Activated naive CD8-positive, alpha-beta T cell (primary cell): ENCODE measurements around the gene OXGR1.
A peak's percentile ranks its signal among the peaks of the same experiment; 100 is the strongest.

Experiments
- H3K27ac Mint-ChIP-seq: one replicate; pipeline ENCODE4 v1.8.0; 2021; ENCODE audit warnings: mixed read lengths
- H3K27me3 Mint-ChIP-seq: one replicate; pipeline ENCODE4 v1.8.0; 2021; ENCODE audit warnings: mixed read lengths
- H3K36me3 Mint-ChIP-seq: one replicate; pipeline ENCODE4 v1.8.0; 2021; ENCODE audit warnings: mixed read lengths
- H3K4me1 Mint-ChIP-seq: one replicate; pipeline ENCODE4 v1.8.0; 2021; ENCODE audit warnings: low read depth, mixed read lengths
- H3K4me3 Mint-ChIP-seq: one replicate; pipeline ENCODE4 v1.8.0; 2021; ENCODE audit warnings: mild to moderate bottlenecking, mixed read lengths
- H3K9me3 Mint-ChIP-seq: one replicate; pipeline ENCODE4 v1.8.0; 2021; ENCODE audit warnings: low read depth, mixed read lengths

OXGR1 gene

DNA sequence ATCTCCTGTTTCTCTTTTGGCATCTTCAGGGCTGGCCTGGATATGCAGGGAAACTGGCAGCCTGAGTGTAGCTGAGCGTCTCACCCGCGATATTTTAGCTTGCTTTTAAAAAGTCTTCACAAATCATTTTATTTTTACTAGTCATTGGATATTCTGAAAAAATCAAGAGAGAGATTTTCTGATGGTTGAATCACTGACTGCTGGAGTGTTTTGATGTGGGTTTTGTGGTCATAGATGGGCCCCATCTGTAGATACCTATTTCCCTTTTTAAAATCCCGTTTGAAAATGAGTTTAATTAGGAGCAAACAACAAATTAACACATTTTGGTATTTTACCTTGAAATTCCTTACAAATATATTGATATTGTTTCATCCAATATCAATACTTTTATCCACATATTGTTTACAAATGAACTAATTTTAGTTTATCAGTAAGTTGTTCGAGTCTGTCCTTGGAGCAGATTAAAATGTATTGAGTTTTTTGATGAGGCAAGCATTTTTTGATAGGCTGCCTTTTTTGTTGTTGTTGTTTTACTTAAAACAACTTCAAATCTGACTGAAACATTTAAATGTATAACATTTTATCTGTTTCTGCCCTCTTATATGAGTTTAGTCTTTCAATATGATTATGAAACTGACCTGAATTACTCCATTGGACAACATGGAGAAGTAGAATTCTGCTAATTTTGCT lies 21.5 kb upstream of the OXGR1 start:
- Mint-ChIP-seq H3K36me3 (no peaks in the 10 kb centered on the region), H3K9me3 (no peaks in the 10 kb centered on the region), H3K4me3 (peak overlapping the region; percentile 5), H3K27ac (no peak overlapping the region), H3K27me3 (peaks cover 33% of the 10 kb centered on the region), H3K4me1 (peaks cover 10% of the 10 kb centered on the region)

- no peak overlapping the region for H3K27ac Mint-ChIP-seq
- H3K4me3 Mint-ChIP-seq = no peak overlapping the region
- peaks cover 32% of the 10 kb centered on the region for H3K27me3 Mint-ChIP-seq
- no peaks in the 10 kb centered on the region for H3K36me3 Mint-ChIP-seq
- peaks cover 10% of the 10 kb centered on the region for H3K4me1 Mint-ChIP-seq
- no peaks in the 10 kb centered on the region for H3K9me3 Mint-ChIP-seq
These were observed 18.2 kb upstream of the OXGR1 start for GRCh38 chr13:97012251-97013048.

- Mint-ChIP-seq H3K4me1 (peaks cover 10% of the 10 kb centered on the region), H3K27me3 (peaks cover 32% of the 10 kb centered on the region), H3K9me3 (no peaks in the 10 kb centered on the region), H3K36me3 (no peaks in the 10 kb centered on the region), H3K27ac (no peak overlapping the region), H3K4me3 (no peak overlapping the region)
These were observed 17.3 kb upstream of the OXGR1 start for GRCh38 chr13:97011446-97012131.

DNA sequence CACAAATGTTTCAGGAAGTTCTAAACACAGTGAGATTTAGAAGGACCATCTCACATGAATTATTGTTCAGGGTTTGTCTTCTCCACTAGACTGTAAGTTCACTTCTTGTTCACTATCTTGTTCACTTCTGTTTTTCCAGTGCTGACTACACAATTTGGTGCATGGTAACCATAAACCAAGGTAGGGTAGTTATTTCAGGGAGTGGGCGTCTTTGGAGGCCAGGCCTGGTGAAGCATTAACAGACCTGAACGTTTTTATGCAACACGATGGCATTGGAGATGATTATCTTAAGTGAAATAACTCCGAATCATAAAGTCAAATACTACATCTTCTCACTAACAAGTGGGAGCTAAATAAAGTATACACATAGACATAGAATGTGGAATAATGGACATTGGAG lies 14.4 kb upstream of the OXGR1 start:
- Mint-ChIP-seq H3K9me3 (no peaks in the 10 kb centered on the region), H3K4me1 (no peaks in the 10 kb centered on the region), H3K27me3 (peaks cover 30% of the 10 kb centered on the region), H3K36me3 (no peaks in the 10 kb centered on the region), H3K27ac (no peak overlapping the region), H3K4me3 (no peak overlapping the region)

DNA sequence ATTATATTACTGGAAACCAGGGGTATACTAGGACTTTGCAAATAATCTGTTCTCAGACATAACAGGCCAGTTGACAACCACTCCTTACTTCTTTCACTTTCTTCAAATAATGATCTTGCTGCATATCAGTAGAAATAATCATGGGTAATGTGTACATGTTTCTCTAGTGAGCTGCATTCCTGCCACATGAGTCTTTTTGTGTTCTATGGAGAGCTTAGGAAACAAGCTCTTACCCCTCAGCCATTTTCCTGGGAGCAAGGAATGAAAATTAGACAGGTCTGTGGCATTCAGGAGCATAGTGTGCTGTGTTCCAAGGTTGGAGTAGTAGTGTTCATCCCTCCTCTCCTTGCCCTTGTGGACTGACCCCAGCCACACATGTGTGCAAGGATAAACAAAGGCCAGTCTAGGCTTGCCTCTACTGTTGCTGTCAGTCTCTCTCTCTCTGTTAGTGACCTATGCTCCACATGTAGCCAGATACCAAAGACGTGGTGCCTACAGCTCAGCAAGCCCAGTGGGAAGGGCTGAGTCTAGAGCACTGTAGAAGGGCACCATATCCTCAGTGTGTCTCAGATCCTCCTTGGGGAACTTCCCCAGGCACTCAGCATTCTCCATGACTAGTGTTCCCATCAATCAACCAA lies 11.5 kb upstream of the OXGR1 start:
- H3K4me3 Mint-ChIP-seq = no peak overlapping the region
- peaks cover 2% of the 10 kb centered on the region for H3K4me1 Mint-ChIP-seq
- H3K9me3 Mint-ChIP-seq = no peaks in the 10 kb centered on the region
- no peaks in the 10 kb centered on the region for H3K36me3 Mint-ChIP-seq
- H3K27me3 Mint-ChIP-seq = peaks cover 26% of the 10 kb centered on the region
- no peak overlapping the region for H3K27ac Mint-ChIP-seq

DNA sequence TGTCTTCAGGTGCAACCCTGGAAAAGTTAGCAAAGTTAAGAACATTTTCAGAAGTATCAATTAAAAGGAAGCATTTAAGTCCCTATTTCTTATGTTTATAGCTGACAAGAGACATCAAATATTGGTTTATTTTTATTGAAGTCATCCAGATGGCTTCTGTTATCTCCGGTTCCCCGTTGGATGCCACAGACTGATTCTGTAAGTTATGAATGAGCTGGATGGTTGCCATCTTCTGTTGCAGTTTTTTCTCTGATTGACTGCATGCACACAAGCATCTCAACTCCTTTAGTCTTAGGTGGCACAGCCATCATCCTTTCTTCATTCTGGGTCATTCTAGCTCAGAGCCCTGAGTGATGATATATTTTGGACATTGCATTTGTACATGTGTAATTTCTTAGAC lies 10.6 kb upstream of the OXGR1 start:
- Mint-ChIP-seq H3K4me3 (no peak overlapping the region), H3K4me1 (peaks cover 2% of the 10 kb centered on the region), H3K27me3 (peaks cover 30% of the 10 kb centered on the region), H3K27ac (no peak overlapping the region), H3K9me3 (no peaks in the 10 kb centered on the region), H3K36me3 (no peaks in the 10 kb centered on the region)

- Mint-ChIP-seq H3K9me3 (no peaks in the 10 kb centered on the region), H3K27me3 (peaks cover 35% of the 10 kb centered on the region), H3K36me3 (no peaks in the 10 kb centered on the region), H3K4me1 (peaks cover 2% of the 10 kb centered on the region), H3K27ac (no peak overlapping the region), H3K4me3 (no peak overlapping the region)
These were observed 10.0 kb upstream of the OXGR1 start for GRCh38 chr13:97004096-97004876.

DNA sequence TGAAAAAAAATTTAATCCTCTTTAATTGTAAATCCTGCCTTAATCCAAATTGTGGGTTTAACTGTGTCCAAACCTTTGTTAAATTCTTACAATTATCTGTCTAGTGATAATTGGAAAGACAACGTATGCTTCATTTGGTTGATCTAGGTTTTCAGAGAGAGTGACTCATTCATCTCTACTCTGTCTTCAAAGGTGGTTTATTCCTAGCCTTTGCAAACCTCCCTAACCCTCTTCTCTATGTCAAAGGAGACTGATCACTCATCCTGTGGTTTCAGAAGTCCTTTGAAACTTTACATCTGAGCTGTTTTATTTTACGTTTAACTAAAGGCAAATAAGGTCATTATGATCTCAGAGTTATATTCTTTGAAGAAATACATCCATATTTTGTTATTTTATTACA lies 8.8 kb upstream of the OXGR1 start:
- peaks cover 2% of the 10 kb centered on the region for H3K4me1 Mint-ChIP-seq
- H3K9me3 Mint-ChIP-seq = no peaks in the 10 kb centered on the region
- no peaks in the 10 kb centered on the region for H3K36me3 Mint-ChIP-seq
- H3K27me3 Mint-ChIP-seq = peaks cover 35% of the 10 kb centered on the region
- H3K27ac Mint-ChIP-seq = no peak overlapping the region
- H3K4me3 Mint-ChIP-seq = no peak overlapping the region

DNA sequence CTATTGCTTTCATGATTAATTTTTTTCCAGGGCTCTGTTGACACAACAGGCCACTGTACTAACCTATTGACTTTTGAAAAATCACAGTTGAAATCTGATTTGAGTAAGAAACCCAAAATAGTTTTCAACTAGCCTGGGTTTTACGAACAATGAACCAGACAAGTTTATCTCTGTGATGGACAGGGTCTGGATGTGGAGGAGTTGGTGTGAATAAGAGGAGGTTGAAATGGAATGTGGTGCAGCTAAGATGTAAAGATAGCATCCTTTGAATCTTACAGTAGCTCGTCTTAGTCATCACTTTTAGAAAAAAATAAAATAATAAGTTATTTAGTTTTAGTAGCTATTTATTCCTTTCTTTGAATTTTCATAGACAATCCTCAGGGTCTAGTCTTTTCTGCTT lies 8.3 kb upstream of the OXGR1 start:
- Mint-ChIP-seq H3K36me3 (no peaks in the 10 kb centered on the region), H3K4me3 (no peak overlapping the region), H3K9me3 (no peaks in the 10 kb centered on the region), H3K4me1 (peaks cover 2% of the 10 kb centered on the region), H3K27ac (no peak overlapping the region), H3K27me3 (peaks cover 34% of the 10 kb centered on the region)

GRCh38 chr13:97001636-97002035 lies 7.4 kb upstream of the OXGR1 start:
- Mint-ChIP-seq H3K27me3 (peaks cover 34% of the 10 kb centered on the region), H3K9me3 (no peaks in the 10 kb centered on the region), H3K36me3 (no peaks in the 10 kb centered on the region), H3K4me3 (no peak overlapping the region), H3K27ac (no peak overlapping the region), H3K4me1 (peaks cover 2% of the 10 kb centered on the region)

GRCh38 chr13:97000295-97000925 lies 6.1 kb upstream of the OXGR1 start:
- Mint-ChIP-seq H3K4me1 (peaks cover 2% of the 10 kb centered on the region), H3K36me3 (no peaks in the 10 kb centered on the region), H3K4me3 (no peak overlapping the region), H3K27me3 (peaks cover 34% of the 10 kb centered on the region), H3K9me3 (no peaks in the 10 kb centered on the region), H3K27ac (no peak overlapping the region)

- H3K4me3 Mint-ChIP-seq = no peak overlapping the region
- peaks cover 38% of the 10 kb centered on the region for H3K27me3 Mint-ChIP-seq
- H3K4me1 Mint-ChIP-seq = peaks cover 6% of the 10 kb centered on the region
- no peaks in the 10 kb centered on the region for H3K9me3 Mint-ChIP-seq
- no peak overlapping the region for H3K27ac Mint-ChIP-seq
- H3K36me3 Mint-ChIP-seq = no peaks in the 10 kb centered on the region
These were observed 4.8 kb upstream of the OXGR1 start for GRCh38 chr13:96999091-96999490.

DNA sequence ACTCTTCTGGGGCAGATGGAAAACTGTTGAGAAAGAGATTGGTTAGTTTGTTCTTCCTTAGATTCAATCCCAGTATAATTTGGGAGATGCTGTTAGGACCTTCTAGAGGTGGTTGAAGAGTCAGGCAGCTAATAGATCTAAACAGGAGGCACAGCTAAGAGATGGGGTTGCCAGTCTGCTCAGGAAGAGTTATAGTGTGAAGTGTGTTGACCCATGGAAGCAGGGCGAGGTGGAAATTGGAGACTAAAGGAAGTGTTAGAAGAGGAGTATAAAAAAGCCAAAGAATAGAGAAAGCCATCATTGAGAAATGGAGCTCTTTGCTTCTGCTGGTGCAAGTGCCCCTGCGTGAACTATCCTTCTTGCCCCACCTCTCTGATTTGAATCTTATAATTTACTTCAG lies 3.8 kb upstream of the OXGR1 start:
- no peaks in the 10 kb centered on the region for H3K36me3 Mint-ChIP-seq
- peaks cover 43% of the 10 kb centered on the region for H3K27me3 Mint-ChIP-seq
- no peak overlapping the region for H3K4me3 Mint-ChIP-seq
- peaks cover 10% of the 10 kb centered on the region for H3K4me1 Mint-ChIP-seq
- H3K27ac Mint-ChIP-seq = no peak overlapping the region
- H3K9me3 Mint-ChIP-seq = no peaks in the 10 kb centered on the region

- H3K36me3 Mint-ChIP-seq = no peaks in the 10 kb centered on the region
- H3K27ac Mint-ChIP-seq = no peak overlapping the region
- peaks cover under 1% of the 10 kb centered on the region for H3K9me3 Mint-ChIP-seq
- H3K4me3 Mint-ChIP-seq = no peak overlapping the region
- H3K4me1 Mint-ChIP-seq = peaks cover 8% of the 10 kb centered on the region
- H3K27me3 Mint-ChIP-seq = peaks cover 44% of the 10 kb centered on the region
These were observed 2.6 kb upstream of the OXGR1 start for GRCh38 chr13:96996886-96997285.
